ACHN (cell line): ENCODE data around the gene UQCRHL.

Experiments
- DNase-seq: peaks from one replicate; pipeline ENCODE4 v3.0.0-alpha.2; 2015
- in situ Hi-C: cut with HindIII; loops from 2 replicates; pipeline ENCODE4 v1.10.0; 2017; ENCODE audit warnings: low sequenced_read_pairs, low pct_ligation_motif_present, low pct_unique_long_range_greater_than_20kb

Gene UQCRHL

DNA sequence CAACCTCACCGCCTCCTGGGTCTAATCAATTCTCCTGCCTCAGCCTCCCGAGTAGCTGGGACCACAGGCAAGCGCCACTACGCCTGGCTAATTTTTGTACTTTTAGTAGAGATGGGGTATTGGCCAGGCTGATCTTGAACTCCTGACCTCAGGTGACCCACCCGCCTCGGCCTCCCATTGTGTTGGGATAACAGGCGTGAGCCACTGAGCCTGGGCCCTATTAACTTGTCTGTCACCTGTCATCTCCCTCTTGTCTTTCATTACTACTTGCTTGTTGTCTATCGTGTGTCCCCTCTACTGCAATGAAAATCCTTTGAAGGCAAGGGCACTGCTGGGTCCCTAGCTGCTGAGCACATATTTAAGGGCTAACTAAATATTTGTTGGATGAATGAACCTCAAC, 3.4 kb downstream of the UQCRHL start:
- DNase-seq = no peak
- in situ Hi-C loops = loop anchor here (25.0 kb wide), 1 partner anchor 158 kb away; no protein-coding TSS in a partner anchor

DNA sequence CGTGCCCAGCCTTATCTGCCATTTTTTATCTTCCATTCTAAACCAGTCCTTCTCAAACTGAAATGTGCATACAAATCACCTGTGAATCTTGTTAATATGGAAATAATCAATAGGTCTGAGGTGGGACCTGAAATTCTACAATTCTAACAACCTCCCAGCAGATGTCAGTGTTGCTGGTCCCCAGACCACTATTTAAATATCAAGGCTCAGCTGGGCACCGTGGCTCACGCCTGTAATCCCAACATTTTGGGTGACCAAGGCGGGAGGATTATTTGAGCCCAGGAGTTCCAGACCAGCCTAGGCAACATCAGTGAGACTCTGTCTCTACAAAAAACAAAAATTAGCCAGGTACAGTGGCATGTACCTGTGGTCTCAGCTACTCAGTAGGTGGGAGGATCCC, 4.1 kb downstream of the UQCRHL start:
- peak; percentile 47 for DNase-seq
- in situ Hi-C loops = loop anchor here (25.0 kb wide), 1 partner anchor 159 kb away; no protein-coding TSS in a partner anchor

DNA sequence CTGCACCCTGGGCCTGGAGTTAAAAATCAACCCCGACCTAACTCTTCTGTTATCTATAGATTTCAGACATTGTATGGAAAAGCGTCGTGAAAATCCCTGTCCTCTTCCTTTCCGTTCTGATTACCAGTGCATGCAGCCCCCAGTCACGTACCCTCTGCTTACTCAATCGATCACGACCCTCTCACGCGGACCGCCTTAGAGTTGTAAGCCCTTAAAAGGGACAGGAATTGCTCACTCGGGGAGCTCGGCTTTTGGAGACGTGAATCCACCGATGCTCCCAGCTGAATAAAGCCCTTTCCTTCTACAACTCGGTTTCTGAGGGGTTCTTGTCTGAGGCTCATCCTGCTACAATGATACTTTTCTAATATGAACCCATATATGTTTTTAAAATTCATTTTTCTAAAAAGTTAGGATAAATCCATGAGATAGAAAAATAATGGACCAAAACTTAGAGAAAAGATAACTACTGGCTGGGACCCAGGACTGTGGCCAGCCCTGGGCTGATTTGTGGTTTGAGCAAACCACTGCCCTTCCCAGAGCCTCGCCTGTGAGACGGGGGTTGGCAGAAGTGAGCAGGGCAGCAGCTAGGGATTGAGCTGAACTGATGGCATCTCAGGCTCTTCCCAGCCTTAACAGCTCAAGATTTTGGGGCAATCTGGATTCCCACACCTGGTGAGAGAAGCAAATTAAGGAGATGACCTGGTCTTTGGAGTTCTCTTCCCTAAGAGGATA, 5.0 kb downstream of the UQCRHL start:
- in situ Hi-C loops = loop anchor here (25.0 kb wide), 1 partner anchor 160 kb away; no protein-coding TSS in a partner anchor
- DNase-seq = peak; percentile 61

DNA sequence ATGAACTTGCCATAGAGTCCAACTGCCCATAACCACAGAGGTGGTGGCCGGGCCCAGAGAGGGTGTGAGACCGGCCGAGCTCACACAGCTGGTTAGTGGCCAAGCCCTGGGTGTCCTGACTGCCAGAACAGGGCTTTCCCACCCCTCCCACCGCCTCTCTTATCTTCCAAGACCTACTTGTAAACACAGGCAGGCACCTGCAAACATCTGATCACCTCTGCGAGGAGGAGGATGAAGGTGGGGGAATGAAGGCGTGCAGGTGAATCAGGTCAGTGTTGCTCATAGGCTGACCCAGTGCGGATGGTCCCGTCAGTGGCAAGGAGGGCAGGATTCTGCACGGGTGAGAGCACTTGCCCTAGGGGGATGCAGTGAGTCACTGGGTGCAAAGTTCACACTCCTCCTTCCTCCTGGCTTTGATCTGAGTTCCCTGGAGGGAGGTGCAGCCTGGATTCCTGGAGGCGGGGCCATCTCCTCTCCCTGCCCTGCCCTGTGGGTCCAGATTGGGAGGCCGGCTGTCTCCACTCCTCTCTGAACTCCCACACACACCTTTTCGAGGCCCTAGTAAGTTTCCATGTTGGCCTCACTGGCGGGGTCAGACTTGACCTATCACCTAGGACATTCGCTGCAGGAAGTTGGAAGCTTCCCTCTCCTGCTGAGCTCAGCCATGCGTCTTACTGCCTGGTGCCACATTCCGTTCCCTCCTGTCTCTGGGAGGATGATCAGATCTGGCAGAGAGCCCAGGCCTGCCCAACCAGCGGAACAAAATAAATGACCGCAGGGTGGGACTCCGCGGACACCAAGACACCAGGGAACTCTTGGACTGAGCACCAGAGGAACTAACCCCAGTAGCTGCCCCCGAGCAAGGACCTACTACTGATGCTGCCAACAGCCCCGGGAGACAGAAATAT, 7.3 kb downstream of the UQCRHL start:
- peak; percentile 93 for DNase-seq
- in situ Hi-C loops = loop anchor here (25.0 kb wide), 1 partner anchor 162 kb away; no protein-coding TSS in a partner anchor

DNA sequence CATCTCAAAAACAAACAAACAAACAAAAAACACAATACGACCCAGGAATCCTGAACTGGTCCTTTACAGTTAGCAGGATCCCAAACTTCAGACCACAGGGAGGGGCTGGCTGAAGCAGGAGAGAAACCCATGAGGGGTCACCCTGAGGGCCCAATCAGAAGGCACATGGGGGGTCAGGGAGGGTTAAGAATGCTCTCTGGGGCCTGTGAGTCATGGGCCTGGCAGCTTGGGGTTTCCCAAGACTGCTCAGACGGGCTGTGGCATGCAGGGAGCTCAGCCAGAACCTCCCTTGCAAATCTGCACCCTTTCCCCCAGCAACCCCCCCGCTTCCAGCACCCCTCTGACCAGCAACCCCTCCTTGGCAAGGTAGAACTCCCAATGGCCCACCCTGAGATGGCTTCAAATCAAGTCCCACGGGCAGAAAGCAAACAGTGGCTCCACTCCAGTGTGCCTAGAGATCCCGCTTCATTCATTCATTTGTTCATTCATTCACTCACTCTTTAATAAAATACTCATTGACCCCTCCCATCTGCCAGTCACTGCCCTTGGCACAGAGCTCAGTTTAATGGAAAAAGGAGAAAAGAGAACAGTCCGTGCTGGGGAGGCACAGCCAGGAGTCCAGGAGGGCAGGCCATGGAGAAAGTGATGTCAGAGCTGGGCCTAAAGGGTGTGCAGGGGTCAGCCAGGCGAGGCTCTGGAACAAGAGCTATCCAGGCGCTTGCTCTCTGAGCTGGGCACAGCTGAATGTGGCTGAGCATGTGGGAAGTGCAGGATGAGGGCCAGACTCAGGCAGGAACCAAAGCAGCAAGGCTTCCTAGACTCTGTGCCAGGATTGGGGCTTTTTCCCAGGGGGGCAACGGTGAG, 8.2 kb downstream of the UQCRHL start:
- peak; percentile 98 for DNase-seq
- in situ Hi-C loops = no loop called here

DNA sequence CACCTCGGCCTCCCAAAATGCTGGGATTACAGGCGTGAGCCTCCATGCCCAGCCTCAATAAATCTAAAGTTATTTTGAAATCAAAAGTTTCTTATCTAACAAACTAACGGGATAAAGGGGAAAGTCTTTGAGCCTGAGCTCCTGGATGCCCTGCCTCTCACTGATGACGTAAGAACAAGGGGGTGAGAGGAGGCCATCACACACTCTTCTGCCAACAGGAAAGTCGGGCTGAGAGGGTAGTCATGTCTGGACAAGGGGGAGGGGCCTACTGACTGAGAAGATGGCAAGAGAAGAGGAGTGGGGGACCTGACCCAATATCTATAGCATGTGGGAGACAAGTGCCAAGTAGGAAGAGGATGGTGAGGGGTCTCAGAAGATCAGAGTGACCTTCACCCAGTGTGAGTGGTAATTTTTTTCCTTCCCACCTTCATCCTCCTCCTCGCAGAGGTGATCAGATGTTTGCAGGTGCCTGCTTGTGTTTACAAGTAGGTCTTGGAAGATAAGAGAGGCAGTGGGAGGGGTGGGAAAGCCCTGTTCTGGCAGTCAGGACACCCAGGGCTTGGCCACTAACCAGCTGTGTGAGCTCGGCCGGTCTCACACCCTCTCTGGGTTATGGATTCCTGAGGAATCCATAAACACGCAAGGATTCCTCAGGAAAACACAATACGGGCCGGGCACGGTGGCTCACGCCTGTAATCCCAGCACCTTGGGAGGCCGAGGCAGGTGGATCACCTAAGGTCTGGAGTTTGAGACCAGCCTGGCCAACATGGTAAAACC, 9.6 kb downstream of the UQCRHL start:
- DNase-seq = peak; percentile 66
- in situ Hi-C loops = no loop called here

DNA sequence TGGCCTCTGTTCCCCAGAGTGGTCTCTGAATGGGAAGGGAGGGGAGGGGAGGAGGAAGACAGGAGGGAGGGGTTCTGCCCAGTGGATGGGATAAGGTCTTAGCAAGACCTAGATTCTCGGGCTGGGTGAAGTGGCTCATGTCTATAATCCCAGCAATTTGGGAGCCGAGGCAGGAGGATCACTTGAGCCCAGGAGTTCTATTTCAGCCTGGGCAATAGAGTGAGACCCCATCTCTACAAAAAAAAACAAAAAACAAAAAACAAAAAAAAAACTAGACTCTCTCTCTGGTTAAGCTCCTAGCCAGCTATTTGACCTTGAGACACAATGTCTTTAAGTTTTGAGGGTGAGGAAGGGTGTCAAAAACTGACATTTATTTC, 11.4 kb downstream of the UQCRHL start:
- in situ Hi-C loops = no loop called here
- DNase-seq = no peak

DNA sequence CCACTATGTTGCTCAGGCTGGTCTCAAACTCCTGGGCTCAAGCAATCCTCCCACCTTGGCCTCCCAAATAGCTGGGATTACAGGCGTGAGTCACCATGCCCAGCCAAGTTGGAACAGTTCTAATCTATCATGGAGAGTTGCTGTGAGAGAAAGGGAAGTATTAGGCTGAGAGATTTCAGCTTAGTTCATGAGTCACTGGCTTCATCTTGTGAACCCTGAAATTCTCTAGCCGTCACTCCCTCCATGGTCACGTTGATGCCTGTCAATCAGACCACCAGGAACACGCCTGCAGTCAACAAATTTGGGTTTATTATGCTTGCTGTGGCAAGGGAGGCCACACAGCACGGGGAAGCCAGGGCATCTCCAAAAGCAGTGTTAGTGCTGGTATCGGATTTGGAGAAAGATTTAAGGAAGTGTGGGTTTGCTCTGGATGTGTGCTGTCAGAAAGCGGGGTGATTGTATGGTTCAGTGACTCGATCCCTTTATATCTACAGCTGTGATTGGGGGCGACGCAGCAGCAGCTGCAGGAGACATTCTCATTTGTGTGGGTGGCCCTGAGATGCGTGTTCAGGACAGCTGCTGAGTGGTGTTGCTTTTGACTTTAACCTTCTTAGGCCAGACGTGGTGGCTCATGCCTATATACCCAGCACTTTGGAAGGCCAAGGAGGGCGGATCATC, 18.7 kb downstream of the UQCRHL start:
- in situ Hi-C loops = no loop called here
- no peak for DNase-seq

DNA sequence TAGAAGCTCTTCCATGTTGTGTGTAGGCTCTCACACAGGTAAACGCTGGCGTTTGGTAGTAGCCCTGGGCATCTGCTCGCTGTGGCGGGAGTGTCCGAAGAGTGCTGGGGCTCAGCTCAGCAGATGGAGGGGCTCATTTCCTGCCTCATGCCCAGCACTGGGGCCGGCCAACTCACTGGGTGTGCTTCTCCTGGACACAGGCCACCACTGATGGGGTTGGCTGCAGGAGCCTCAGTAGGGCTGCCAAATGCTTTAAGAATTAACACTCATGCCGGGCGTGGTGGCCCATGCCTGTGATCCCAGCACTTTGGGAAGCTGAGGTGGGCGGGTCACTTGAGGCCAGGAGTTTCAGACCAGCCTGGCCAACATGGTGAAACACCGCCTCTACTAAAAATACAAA, 20.9 kb downstream of the UQCRHL start:
- in situ Hi-C loops = no loop called here
- no peak for DNase-seq

DNA sequence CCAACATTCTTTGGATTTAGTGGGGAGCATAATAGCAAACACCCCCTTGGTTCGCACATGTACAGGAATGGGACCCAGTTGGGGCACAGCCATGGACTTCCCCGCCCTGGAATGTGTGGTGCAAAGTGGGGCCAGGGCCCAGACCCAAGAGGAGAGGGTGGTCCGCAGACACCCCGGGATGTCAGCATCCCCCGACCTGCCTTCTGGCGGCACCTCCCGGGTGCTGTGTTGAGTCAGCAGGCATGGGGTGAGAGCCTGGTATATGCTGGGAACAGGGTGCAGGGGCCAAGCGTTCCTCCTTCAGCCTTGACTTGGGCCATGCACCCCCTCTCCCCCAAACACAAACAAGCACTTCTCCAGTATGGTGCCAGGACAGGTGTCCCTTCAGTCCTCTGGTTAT, 21.8 kb downstream of the UQCRHL start:
- no peak for DNase-seq
- in situ Hi-C loops = no loop called here

DNA sequence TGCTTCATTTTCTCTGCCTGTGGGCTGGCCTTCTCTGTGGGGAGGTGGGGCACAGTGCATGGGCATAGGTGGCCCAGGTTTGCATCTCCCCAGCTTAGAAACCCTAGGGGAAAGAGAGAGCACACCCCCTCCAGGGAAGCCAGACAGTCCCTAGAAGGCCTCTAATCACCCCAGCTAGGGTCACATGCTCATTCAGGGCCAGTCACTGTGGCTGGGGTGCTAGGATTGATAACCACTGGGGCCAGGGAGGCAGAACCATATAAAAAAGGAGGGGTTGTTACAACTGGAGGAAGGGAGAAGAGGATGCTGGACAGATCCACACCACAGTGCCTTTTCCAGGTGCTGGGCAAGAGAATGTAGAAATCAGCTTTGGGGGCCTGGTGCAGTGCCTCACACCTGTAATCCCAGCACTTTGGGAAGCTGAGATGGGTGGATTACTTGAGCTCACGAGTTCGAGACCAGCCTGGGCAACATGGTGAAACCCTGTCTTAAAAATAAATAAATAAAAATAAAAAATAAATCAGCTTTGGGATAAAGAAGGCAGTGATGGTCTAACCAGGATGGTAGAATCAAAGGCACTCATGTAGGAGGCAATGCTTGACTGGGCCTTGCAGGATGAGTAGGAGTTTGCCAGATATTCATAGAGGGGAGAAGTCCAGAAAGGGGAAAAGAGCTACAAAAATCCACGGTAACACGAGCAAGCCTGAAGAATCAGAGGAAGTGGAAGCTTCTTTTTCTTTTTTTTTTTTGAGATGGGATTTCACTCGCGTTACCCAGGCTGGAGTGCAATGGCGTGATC, 29.3 kb downstream of the UQCRHL start:
- in situ Hi-C loops = no loop called here

DNA sequence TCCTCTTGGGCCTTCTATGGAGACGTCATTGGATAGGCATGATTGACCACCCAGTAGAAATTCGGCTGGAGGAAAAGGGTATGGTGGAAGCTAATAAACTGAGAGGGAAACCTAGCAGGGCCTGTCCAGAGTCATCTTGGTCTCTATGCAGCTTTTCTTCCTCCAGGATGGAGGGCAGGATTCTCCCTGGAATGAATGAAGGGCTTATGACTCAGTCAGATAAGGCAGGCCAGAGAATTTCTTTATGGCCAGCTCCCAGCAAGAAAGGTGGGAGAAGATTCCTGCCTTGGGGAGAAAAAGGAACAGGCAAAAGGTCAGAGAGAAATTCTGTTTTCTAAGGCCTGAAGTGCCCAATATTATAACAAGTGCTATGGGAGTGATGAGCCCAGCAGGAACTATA, 31.7 kb downstream of the UQCRHL start:
- in situ Hi-C loops = no loop called here
- DNase-seq = no peak

More for the DNA sequence above, 29.3 kb downstream of the UQCRHL start:
- no peak for DNase-seq

DNA sequence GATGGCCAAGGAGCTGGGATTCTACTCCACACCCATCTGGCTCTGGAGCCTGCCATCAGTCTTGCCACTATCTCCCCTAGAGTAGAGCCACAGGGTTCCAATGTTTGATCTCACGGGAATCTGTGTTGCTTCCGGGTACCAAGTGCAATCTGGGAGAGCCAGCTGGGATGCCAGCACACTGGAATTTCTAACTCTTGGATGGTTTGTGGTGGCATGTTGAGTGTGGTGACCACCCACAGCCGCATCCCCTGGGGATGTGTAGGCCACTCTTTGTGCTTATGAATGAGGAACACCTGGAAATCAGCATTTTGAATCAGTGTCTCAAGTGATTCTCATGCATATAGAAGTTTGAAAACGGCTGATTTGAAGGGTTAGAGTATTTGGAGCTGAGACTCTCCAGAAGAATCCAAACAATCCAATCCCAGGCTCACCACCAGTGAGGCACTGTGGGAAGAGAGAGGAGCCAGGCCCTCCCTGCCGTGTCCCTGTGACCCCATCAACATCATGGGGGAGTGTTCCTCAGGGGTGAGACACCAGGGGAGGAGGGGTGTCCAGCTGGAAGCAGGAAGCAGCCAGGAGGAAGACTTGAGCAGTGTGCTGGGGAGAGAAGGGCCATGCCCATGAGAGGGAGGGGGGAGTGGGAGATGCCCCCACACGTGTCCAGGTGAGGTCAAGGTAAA, 35.5 kb downstream of the UQCRHL start:
- DNase-seq = no peak

DNA sequence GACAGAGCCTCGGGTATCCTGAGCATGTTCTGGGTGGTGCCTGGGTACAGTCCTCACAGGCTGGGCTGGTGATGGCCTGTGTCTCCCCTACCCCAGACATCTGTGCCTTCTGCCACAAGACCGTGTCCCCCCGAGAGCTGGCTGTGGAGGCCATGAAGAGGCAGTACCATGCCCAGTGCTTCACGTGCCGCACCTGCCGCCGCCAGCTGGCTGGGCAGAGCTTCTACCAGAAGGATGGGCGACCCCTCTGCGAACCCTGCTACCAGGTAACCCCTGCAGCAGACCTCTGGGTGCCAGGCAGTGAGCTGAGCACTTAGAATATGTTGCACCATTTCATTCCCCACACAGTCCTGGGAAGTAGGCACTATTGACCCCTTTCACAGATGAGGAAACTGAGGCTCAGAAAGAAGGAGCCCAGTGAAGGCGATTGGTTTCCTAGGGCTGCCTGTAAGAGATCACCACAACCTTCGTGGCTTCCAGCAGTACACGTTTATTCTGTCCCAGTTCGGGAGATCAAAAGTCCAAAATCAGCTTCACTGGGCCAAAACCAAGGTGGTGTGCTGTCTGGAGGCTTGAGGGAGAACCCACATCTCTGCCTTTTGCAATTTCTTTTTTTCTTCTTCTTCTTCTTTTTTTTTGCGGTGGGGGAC, 37.0 kb downstream of the UQCRHL start:
- in situ Hi-C loops = no loop called here
- no peak for DNase-seq

More for the DNA sequence above, 35.5 kb downstream of the UQCRHL start:
- in situ Hi-C loops = no loop called here

DNA sequence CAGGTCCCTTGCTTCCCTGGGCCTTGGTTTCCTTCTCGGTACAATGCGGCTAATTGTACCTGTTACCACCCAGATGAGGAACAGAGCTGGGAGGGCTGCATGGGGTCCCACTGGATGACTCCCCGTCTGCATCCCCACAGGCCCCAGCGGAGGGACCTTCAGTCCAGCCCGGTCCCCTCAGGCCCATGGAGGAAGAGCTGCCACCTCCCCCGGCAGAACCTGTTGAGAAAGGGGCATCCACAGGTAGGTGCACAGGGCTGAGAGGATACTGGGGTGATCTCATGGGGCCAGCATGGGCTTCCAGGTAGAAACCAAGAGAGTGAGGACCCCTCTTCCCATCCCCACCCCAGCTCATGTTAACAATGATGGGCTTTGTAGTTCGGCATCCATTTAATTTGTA, 39.1 kb downstream of the UQCRHL start:
- no peak for DNase-seq
- in situ Hi-C loops = no loop called here

DNA sequence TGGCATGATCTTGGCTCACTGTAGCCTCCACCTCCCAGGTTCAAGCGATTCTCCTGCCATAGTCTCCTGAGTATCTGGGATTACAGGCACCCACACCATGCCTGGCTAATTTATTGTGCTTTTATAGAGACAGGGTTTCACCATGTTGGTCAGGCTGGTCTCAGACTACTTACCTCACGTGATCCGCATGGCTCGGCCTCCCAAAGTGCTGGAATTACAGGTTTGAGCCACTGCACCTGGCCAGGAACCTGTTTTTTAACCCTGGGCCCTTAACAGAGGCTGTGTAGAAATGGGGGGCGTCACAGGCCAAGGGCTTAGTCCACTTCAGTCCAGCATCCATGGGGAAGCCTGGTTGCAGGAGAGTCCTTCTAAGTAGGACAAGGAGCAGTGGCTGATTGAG, 39.5 kb downstream of the UQCRHL start:
- in situ Hi-C loops = no loop called here
- no peak for DNase-seq
